Measurements from ENCODE around the gene CIRBP.

The CIRBP gene

GRCh38 chr19:1274852-1275259 lies 5.7 kb downstream of the CIRBP start:
- no peaks in the 10 kb centered on the region for H3K9me3 Mint-ChIP-seq
- H3K4me3 Mint-ChIP-seq: peak overlapping the region; percentile 72
- H3K27me3 Mint-ChIP-seq (ENCODE audit: low read depth, poor library complexity): peaks cover 3% of the 10 kb centered on the region
- H3K4me1 Mint-ChIP-seq: peaks cover 56% of the 10 kb centered on the region
- H3K36me3 Mint-ChIP-seq (ENCODE audit: low read depth): peaks cover 38% of the 10 kb centered on the region
- no peak for DNase-seq
- TF ChIP-seq CTCF (IDR thresholded peaks at IDR 0.05): no peak
- peak overlapping the region; percentile 94 for H3K27ac Mint-ChIP-seq

- Mint-ChIP-seq H3K27me3 (ENCODE audit: low read depth, poor library complexity) (peaks cover 3% of the 10 kb centered on the region), H3K36me3 (ENCODE audit: low read depth) (peaks cover 32% of the 10 kb centered on the region), H3K27ac (peak within 1 kb of the TSS; percentile 99), H3K4me3 (peak within 1 kb of the TSS; percentile 85), H3K4me1 (peaks cover 56% of the 10 kb centered on the region), H3K9me3 (no peaks in the 10 kb centered on the region)
- TF ChIP-seq CTCF (IDR thresholded peaks at IDR 0.05): no peak
- DNase-seq: peak; percentile 93
Measured at GRCh38 chr19:1275260-1275975, 6.3 kb downstream of the CIRBP start, which contains the start of gene FAM174C. TSS of gene FAM174C (plus strand) at chr19:1275530. CDS start at chr19:1275550, 20 bp downstream.

- Mint-ChIP-seq H3K36me3 (ENCODE audit: low read depth) (peaks cover 25% of the 10 kb centered on the region), H3K4me3 (peak overlapping the region; percentile 85), H3K27me3 (ENCODE audit: low read depth, poor library complexity) (peaks cover 3% of the 10 kb centered on the region), H3K4me1 (peaks cover 52% of the 10 kb centered on the region), H3K9me3 (no peaks in the 10 kb centered on the region), H3K27ac (peak overlapping the region; percentile 99)
- no peak for DNase-seq
- no peak for TF ChIP-seq CTCF (IDR thresholded peaks at IDR 0.05)
Measured at GRCh38 chr19:1275976-1276627, 7.0 kb downstream of the CIRBP start.

GRCh38 chr19:1276628-1277022 lies 7.5 kb downstream of the CIRBP start:
- TF ChIP-seq CTCF (IDR thresholded peaks at IDR 0.05): no peak
- no peak for DNase-seq
- H3K9me3 Mint-ChIP-seq: no peaks in the 10 kb centered on the region
- H3K4me1 Mint-ChIP-seq: peaks cover 47% of the 10 kb centered on the region
- peak overlapping the region; percentile 74 for H3K4me3 Mint-ChIP-seq
- H3K27me3 Mint-ChIP-seq (ENCODE audit: low read depth, poor library complexity): peaks cover 6% of the 10 kb centered on the region
- H3K36me3 Mint-ChIP-seq (ENCODE audit: low read depth): peaks cover 22% of the 10 kb centered on the region
- peak overlapping the region; percentile 95 for H3K27ac Mint-ChIP-seq

GRCh38 chr19:1277061-1277460 lies 7.9 kb downstream of the CIRBP start:
- Mint-ChIP-seq H3K4me3 (peak overlapping the region; percentile 74), H3K9me3 (no peaks in the 10 kb centered on the region), H3K27me3 (ENCODE audit: low read depth, poor library complexity) (peaks cover 7% of the 10 kb centered on the region), H3K36me3 (ENCODE audit: low read depth) (peaks cover 22% of the 10 kb centered on the region), H3K27ac (peak overlapping the region; percentile 95), H3K4me1 (peaks cover 42% of the 10 kb centered on the region)
- no peak for DNase-seq
- no peak for TF ChIP-seq CTCF (IDR thresholded peaks at IDR 0.05)
